ENCODE data around the gene FAM149B1. TPM values are rescaled to one million over a fixed set of nuclear protein-coding genes. Genes with fewer than 3 reads are reported as not detected.

The FAM149B1 gene
- total RNA-seq, 1 donor from 2014 or later, result 19.4 TPM

GRCh38 chr10:73232887-73233286 lies 65.0 kb downstream of the FAM149B1 start:
- intact Hi-C loops (cut with DNase I), result no loop called here
- H3K4me3 ChIP-seq, result no peak overlapping the region
- H3K9me3 ChIP-seq, result no peaks in the 10 kb centered on the region
- H3K27me3 ChIP-seq, result no peaks in the 10 kb centered on the region
- H3K27ac ChIP-seq, result no peak overlapping the region
- TF ChIP-seq, protein P1, sequence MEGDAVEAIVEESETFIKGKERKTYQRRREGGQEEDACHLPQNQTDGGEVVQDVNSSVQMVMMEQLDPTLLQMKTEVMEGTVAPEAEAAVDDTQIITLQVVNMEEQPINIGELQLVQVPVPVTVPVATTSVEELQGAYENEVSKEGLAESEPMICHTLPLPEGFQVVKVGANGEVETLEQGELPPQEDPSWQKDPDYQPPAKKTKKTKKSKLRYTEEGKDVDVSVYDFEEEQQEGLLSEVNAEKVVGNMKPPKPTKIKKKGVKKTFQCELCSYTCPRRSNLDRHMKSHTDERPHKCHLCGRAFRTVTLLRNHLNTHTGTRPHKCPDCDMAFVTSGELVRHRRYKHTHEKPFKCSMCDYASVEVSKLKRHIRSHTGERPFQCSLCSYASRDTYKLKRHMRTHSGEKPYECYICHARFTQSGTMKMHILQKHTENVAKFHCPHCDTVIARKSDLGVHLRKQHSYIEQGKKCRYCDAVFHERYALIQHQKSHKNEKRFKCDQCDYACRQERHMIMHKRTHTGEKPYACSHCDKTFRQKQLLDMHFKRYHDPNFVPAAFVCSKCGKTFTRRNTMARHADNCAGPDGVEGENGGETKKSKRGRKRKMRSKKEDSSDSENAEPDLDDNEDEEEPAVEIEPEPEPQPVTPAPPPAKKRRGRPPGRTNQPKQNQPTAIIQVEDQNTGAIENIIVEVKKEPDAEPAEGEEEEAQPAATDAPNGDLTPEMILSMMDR (IDR thresholded peaks at IDR 0.05), result no peak
- DNase-seq (ENCODE audit: low spot score in 2 of 2), result no peak
- H3K4me1 ChIP-seq, result no peaks in the 10 kb centered on the region
- peaks cover 5 to 61% of the 10 kb centered on the region in 2 donors for H3K36me3 ChIP-seq

DNA sequence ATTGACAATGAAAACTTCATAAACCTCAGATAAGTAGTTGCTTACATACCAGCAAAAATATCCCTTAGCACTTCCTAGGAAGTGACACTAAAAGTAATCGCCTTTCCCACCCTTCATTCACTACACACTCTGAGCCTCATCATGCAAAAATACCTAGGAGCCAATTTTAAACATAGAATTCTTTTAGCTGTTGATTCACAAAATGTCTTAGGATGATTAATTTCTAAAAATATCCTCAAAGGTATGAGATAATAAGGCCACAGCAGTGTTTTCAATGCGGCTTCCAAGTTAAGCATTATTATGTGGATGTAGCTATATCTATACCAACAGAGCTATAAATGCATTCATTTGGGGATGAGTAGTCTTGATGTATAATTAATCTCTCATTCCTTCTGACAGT lies 66.0 kb downstream of the FAM149B1 start:
- TF ChIP-seq, protein P1 (IDR thresholded peaks at IDR 0.05), result no peak
- DNase-seq (ENCODE audit: low spot score in 2 of 2), result no peak
- intact Hi-C loops (cut with DNase I), result no loop called here
- no peaks in the 10 kb centered on the region for H3K4me1 ChIP-seq
- no peak overlapping the region for H3K4me3 ChIP-seq
- H3K27me3 ChIP-seq, result no peaks in the 10 kb centered on the region
- no peak overlapping the region for H3K27ac ChIP-seq
- H3K36me3 ChIP-seq, result peaks cover 2 to 65% of the 10 kb centered on the region in 2 donors
- no peaks in the 10 kb centered on the region for H3K9me3 ChIP-seq

- intact Hi-C loops (cut with DNase I), result no loop called here
Measured at GRCh38 chr10:73234695-73235094, 66.8 kb downstream of the FAM149B1 start.

GRCh38 chr10:73238990-73239566 lies 71.2 kb downstream of the FAM149B1 start:
- Histone ChIP-seq H3K36me3 (peaks cover 23 to 69% of the 10 kb centered on the region in 2 donors), H3K27ac (no peak overlapping the region), H3K9me3 (no peaks in the 10 kb centered on the region), H3K27me3 (no peaks in the 10 kb centered on the region), H3K4me3 (no peak overlapping the region), H3K4me1 (no peaks in the 10 kb centered on the region)
- intact Hi-C loops (cut with DNase I), result no loop called here
- TF ChIP-seq, protein P1 (IDR thresholded peaks at IDR 0.05), result no peak
- no peak for DNase-seq (ENCODE audit: low spot score in 2 of 2)

More at GRCh38 chr10:73234695-73235094, 66.8 kb downstream of the FAM149B1 start:
- Histone ChIP-seq H3K4me1 (no peaks in the 10 kb centered on the region), H3K9me3 (no peaks in the 10 kb centered on the region), H3K27me3 (no peaks in the 10 kb centered on the region), H3K4me3 (no peak overlapping the region), H3K36me3 (peaks cover 2 to 66% of the 10 kb centered on the region in 2 donors), H3K27ac (no peak overlapping the region)
- no peak for DNase-seq (ENCODE audit: low spot score in 2 of 2)
- TF ChIP-seq, protein P1 (IDR thresholded peaks at IDR 0.05), result no peak

DNA sequence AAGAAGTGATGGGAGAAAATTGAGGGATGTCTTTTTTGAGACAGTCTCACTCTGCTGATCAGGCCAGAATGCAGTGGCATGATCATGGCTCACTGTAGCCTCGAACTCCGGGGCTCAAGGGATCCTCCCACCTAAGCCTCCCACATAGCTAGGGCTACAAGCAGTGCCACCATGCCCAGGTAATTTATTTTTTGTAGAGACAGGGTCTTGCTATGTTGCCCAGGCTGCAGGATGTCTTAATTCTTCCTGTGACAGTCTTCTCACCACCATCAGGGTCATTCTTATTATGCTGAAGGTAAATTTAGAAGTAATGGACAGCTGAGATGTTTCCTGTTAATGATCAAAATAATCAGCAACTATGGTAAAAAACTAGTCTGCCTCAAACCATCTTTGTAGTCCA lies 72.0 kb downstream of the FAM149B1 start:
- H3K27me3 ChIP-seq, result no peaks in the 10 kb centered on the region
- H3K9me3 ChIP-seq, result no peaks in the 10 kb centered on the region
- TF ChIP-seq, protein P1 (IDR thresholded peaks at IDR 0.05), result no peak
- H3K4me1 ChIP-seq, result no peaks in the 10 kb centered on the region
- H3K4me3 ChIP-seq, result no peak overlapping the region
- H3K36me3 ChIP-seq, result peaks cover 23 to 68% of the 10 kb centered on the region in 2 donors
- intact Hi-C loops (cut with DNase I), result loop anchor here (10.0 kb wide), 1 partner anchor 505 kb away; the partner anchor contains the start of gene SEC24C
- no peak overlapping the region for H3K27ac ChIP-seq
- no peak for DNase-seq (ENCODE audit: low spot score in 2 of 2)

Measured in ascending aorta (tissue), 2 donors.